H9 (cell line): ENCODE results near the gene SZT2. TPM values are rescaled to one million over a fixed set of nuclear protein-coding genes. Genes with fewer than 3 reads are reported as not detected.

Experiments
- DNase-seq: peaks from one replicate; pipeline ENCODE4 v3.0.0-alpha.2; 2017
- H2AFZ ChIP-seq: one replicate; pipeline ENCODE4 v1.6.1; 2013; ENCODE audit warnings: mild to moderate bottlenecking, low read length, control low read depth, moderate library complexity
- H2AK5ac ChIP-seq: 2 replicates; pipeline ENCODE4 v1.6.1; 2013; ENCODE audit warnings: low read length, control low read depth, mixed read lengths; ENCODE audit not compliant: insufficient read length
- H2BK120ac ChIP-seq: one replicate; pipeline ENCODE4 v1.6.1; 2013; ENCODE audit warnings: low read depth, mild to moderate bottlenecking, low read length, control low read depth, inconsistent platforms; ENCODE audit not compliant: poor library complexity, severe bottlenecking
- H2BK12ac ChIP-seq: 2 replicates; pipeline ENCODE4 v1.6.1; 2013; ENCODE audit warnings: low read length, control low read depth, mixed read lengths, low read depth; ENCODE audit not compliant: insufficient read length
- H2BK15ac ChIP-seq: 2 replicates; pipeline ENCODE4 v1.6.1; 2013; ENCODE audit warnings: low read depth, low read length, control low read depth
- H2BK20ac ChIP-seq: one replicate; pipeline ENCODE4 v1.6.1; 2013; ENCODE audit warnings: low read depth, mild to moderate bottlenecking, low read length, control low read depth, inconsistent platforms; ENCODE audit not compliant: poor library complexity, severe bottlenecking
- H2BK5ac ChIP-seq: 2 replicates; pipeline ENCODE4 v1.6.1; 2013; ENCODE audit warnings: low read length, control low read depth, mixed read lengths; ENCODE audit not compliant: insufficient read length
- H3K14ac ChIP-seq: 2 replicates; pipeline ENCODE4 v1.6.1; 2013; ENCODE audit warnings: low read length, control low read depth; ENCODE audit not compliant: insufficient read depth
- H3K18ac ChIP-seq: 2 replicates; pipeline ENCODE4 v1.6.1; 2013; ENCODE audit warnings: low read depth, mild to moderate bottlenecking, mixed read lengths, low read length, control low read depth; ENCODE audit not compliant: insufficient read length
- H3K23ac ChIP-seq: 2 replicates; pipeline ENCODE4 v1.6.1; 2013; ENCODE audit warnings: low read length, control low read depth, mixed read lengths, low read depth; ENCODE audit not compliant: insufficient read length
- H3K23me2 ChIP-seq: 2 replicates; pipeline ENCODE4 v1.6.1; 2013; ENCODE audit warnings: low read depth, mild to moderate bottlenecking, mixed read lengths, low read length, control low read depth; ENCODE audit not compliant: insufficient read length, poor library complexity, severe bottlenecking
- H3K27ac ChIP-seq: 2 replicates; pipeline ENCODE4 v1.5.1; 2013; ENCODE audit warnings: low read length, control low read depth, mixed read lengths, low read depth; ENCODE audit not compliant: insufficient read length
- H3K27me3 ChIP-seq: 2 replicates; pipeline ENCODE4 v1.6.1; 2013; ENCODE audit warnings: low read length, control low read depth, inconsistent platforms; ENCODE audit not compliant: insufficient read depth
- H3K4ac ChIP-seq: 2 replicates; pipeline ENCODE4 v1.6.1; 2013; ENCODE audit warnings: low read depth, mild to moderate bottlenecking, control low read depth, inconsistent platforms, low read length, moderate library complexity
- H3K4me1 ChIP-seq: 2 replicates; pipeline ENCODE4 v1.6.1; 2013; ENCODE audit warnings: low read length, control low read depth, inconsistent platforms; ENCODE audit not compliant: insufficient read depth
- H3K4me2 ChIP-seq: 2 replicates; pipeline ENCODE4 v1.6.1; 2013; ENCODE audit warnings: low read length, control low read depth, mixed read lengths; ENCODE audit not compliant: insufficient read length, insufficient read depth
- H3K56ac ChIP-seq: 2 replicates; pipeline ENCODE4 v1.6.1; 2013; ENCODE audit warnings: low read depth, mild to moderate bottlenecking, mixed read lengths, low read length, control low read depth; ENCODE audit not compliant: insufficient read length
- H3K79me1 ChIP-seq: 2 replicates; pipeline ENCODE4 v1.6.1; 2013; ENCODE audit warnings: low read depth, mild to moderate bottlenecking, moderate library complexity, low read length, control low read depth, inconsistent platforms; ENCODE audit not compliant: insufficient read depth, poor library complexity, severe bottlenecking
- H3K79me2 ChIP-seq: 2 replicates; pipeline ENCODE4 v1.6.1; 2013; ENCODE audit warnings: low read length, control low read depth, inconsistent platforms; ENCODE audit not compliant: insufficient read depth
- H3K9ac ChIP-seq: 2 replicates; pipeline ENCODE4 v1.6.1; 2013; ENCODE audit warnings: low read length, control low read depth, mixed read lengths; ENCODE audit not compliant: insufficient read length; ENCODE audit errors: extremely low read depth
- H3K9me3 ChIP-seq: one replicate; pipeline ENCODE4 v1.6.1; 2013; ENCODE audit warnings: low read depth, low read length, inconsistent platforms; ENCODE audit not compliant: control insufficient read depth
- H3T11ph ChIP-seq: one replicate; pipeline ENCODE4 v1.6.1; 2013; ENCODE audit warnings: mild to moderate bottlenecking, low read length, control low read depth, inconsistent platforms
- H4K20me1 ChIP-seq: one replicate; pipeline ENCODE4 v1.6.1; 2013; ENCODE audit not compliant: control insufficient read depth, insufficient read length, insufficient read depth
- H4K5ac ChIP-seq: 2 replicates; pipeline ENCODE4 v1.6.1; 2013; ENCODE audit warnings: low read depth, mild to moderate bottlenecking, mixed read lengths, low read length, control low read depth; ENCODE audit not compliant: insufficient read length
- H4K8ac ChIP-seq: replicated peaks from 2 replicates; pipeline ENCODE4 v1.6.1; 2013; ENCODE audit warnings: low read length, control low read depth, mixed read lengths, low read depth; ENCODE audit not compliant: insufficient read length
- H4K91ac ChIP-seq: 2 replicates; pipeline ENCODE4 v1.6.1; 2013; ENCODE audit warnings: low read depth, mild to moderate bottlenecking, moderate library complexity, mixed read lengths, low read length, control low read depth; ENCODE audit not compliant: insufficient read length
- H3K27ac Mint-ChIP-seq, 3 experiments: 2 replicates in 2 of 3; 3 replicates in 1 of 3; pipeline ENCODE4 v1.8.0; 2020 to 2021; ENCODE audit warnings: mixed read lengths in 3 of 3, mild to moderate bottlenecking in 1 of 3, moderate library complexity in 1 of 3
- H3K27me3 Mint-ChIP-seq: 2 replicates; pipeline ENCODE4 v1.8.0; 2021; ENCODE audit warnings: low read depth, mild to moderate bottlenecking, moderate library complexity, mixed read lengths
- H3K36me3 Mint-ChIP-seq, 3 experiments: 2 replicates in 2 of 3; 3 replicates in 1 of 3; pipeline ENCODE4 v1.8.0; 2020 to 2021; ENCODE audit warnings: low read depth in 3 of 3, mixed read lengths in 3 of 3; ENCODE audit not compliant: insufficient read depth in 1 of 3
- H3K4me1 Mint-ChIP-seq, 2 experiments: 2 replicates each; pipeline ENCODE4 v1.8.0; 2020; ENCODE audit warnings: mixed read lengths in 2 of 2
- H3K4me3 Mint-ChIP-seq, 2 experiments: 2 replicates in 1 of 2; 3 replicates in 1 of 2; pipeline ENCODE4 v1.8.0; 2020 to 2021; ENCODE audit warnings: mild to moderate bottlenecking in 2 of 2, mixed read lengths in 2 of 2, moderate library complexity in 1 of 2
- H3K9me3 Mint-ChIP-seq, 2 experiments: 2 replicates in 1 of 2; 3 replicates in 1 of 2; pipeline ENCODE4 v1.8.0; 2020; ENCODE audit warnings: mild to moderate bottlenecking in 2 of 2, mixed read lengths in 2 of 2, moderate library complexity in 1 of 2
- CTCF ChIP-seq: fragments of 200-600 bp; sonication (generic); conservative IDR thresholded peaks from 3 replicates; pipeline ENCODE4 v1.8.0; 2021; ENCODE audit warnings: antibody characterized with exemption, mild to moderate bottlenecking
- WGBS: extraction: QIAGEN DNeasy Blood & Tissue Kit; methylation state at CpG from one replicate; pipeline ENCODE4 v1.1.7; 2013; ENCODE audit warnings: missing lambda C conversion rate, low lambda C conversion rate, mixed read lengths; ENCODE audit not compliant: insufficient read length; ENCODE audit errors: extremely low coverage; 5-methylcytosine and 5-hydroxymethylcytosine counted together
- total RNA-seq: library from RNA; stranded (reverse); gene quantifications from 2 replicates; pipeline ENCODE4 v1.2.1, GENCODE V29; 2021

SZT2 gene
- total RNA-seq, 1 experiment from 2014 or later: 16.8 TPM

DNA sequence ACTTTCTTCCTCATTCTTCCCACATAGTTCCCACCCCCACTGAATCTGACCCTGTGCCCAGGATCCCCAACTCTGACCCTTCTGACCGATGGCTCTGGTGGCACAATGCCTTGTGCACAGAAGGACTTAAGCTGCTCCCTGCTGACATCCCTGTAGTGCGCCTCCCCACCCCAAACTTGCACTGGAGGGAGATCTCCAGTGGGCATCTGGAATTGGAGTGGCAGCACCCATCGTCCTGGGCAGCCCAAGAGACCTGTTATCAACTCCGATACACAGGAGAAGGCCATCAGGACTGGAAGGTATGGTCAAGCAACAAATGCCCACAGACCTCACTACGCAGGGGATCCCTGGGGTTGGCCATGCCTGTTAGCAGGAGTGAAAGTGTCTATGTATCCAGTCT is 43.1 kb upstream of the SZT2 start:
- H3K4me2 ChIP-seq: no peak overlapping the region
- DNase-seq: no peak
- no peak overlapping the region for H3K27ac Mint-ChIP-seq

More for the DNA sequence above, 43.1 kb upstream of the SZT2 start:
- Histone ChIP-seq H4K8ac (no peak overlapping the region), H3K9me3 (no peaks in the 10 kb centered on the region), H3K79me2 (no peaks in the 10 kb centered on the region), H2BK5ac (no peak overlapping the region), H2BK15ac (no peak overlapping the region), H3K23me2 (peaks cover 10% of the 10 kb centered on the region), H3K27ac (no peak overlapping the region), H3K18ac (no peak overlapping the region), H2AK5ac (no peak overlapping the region), H4K91ac (no peak overlapping the region), H2AFZ (no peak overlapping the region), H4K5ac (no peak overlapping the region), H2BK120ac (no peak overlapping the region), H3K27me3 (peaks cover 4% of the 10 kb centered on the region), H3K9ac (no peak overlapping the region), H3K23ac (no peak overlapping the region), H3K56ac (no peak overlapping the region), H2BK12ac (no peak overlapping the region), H3T11ph (no peak overlapping the region), H3K4me1 (peaks cover 5% of the 10 kb centered on the region), H3K14ac (no peak overlapping the region), H4K20me1 (no peaks in the 10 kb centered on the region), H3K79me1 (no peaks in the 10 kb centered on the region), H2BK20ac (no peak overlapping the region), H3K4ac (no peak overlapping the region)
- peaks cover 35 to 47% of the 10 kb centered on the region in 2 experiments for H3K4me1 Mint-ChIP-seq
- H3K4me3 Mint-ChIP-seq: no peak overlapping the region
- WGBS: no CpG with 5 or more reads among the region's 5 CpGs
- H3K9me3 Mint-ChIP-seq: no peaks in the 10 kb centered on the region
- peaks cover 16% of the 10 kb centered on the region for H3K27me3 Mint-ChIP-seq
- no peaks in the 10 kb centered on the region for H3K36me3 Mint-ChIP-seq
- TF ChIP-seq CTCF: no peak
